Kidney glomerular epithelial cell (primary cell): Measurements from ENCODE around the gene PAMR1.
"Not testable (repeated sequence)": the region's sequence is repeated elsewhere in the genome, so short reads cannot be mapped to it uniquely, and the experiment has no call there.

Source experiments
- DNase-seq: peaks from one replicate; lab custom pipeline; 2025; lab: John Stamatoyannopoulos, UW

The PAMR1 gene

DNA sequence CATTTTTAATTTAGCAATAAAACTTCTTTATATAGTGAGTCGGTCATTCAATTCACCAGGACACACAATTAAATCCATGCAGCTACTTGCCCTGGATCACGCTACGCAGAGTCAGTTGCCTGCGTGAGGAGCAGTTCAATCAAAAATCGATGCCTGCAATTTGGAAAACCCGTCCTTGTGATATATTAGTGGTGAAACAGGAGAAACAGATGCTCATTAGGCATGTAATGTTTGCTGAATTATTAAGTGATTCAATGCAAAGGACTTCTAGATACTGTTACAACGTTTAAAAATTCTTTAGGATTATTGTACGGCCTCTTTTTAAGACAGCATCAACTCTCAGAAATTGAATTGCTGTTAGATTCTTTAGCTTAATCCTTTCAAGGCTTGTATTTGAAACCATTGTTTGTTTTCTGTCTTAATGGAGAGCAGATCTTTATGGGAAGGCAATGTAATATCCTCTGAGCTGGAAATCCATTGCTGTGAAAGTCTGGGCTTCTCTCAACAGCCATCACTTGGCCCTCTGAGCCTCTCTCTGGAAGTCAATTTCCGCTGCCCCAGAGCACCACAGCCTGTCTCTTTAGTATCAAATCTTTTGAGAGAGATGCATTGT is 20.1 kb upstream of the PAMR1 start:
- DNase-seq: no peak

DNA sequence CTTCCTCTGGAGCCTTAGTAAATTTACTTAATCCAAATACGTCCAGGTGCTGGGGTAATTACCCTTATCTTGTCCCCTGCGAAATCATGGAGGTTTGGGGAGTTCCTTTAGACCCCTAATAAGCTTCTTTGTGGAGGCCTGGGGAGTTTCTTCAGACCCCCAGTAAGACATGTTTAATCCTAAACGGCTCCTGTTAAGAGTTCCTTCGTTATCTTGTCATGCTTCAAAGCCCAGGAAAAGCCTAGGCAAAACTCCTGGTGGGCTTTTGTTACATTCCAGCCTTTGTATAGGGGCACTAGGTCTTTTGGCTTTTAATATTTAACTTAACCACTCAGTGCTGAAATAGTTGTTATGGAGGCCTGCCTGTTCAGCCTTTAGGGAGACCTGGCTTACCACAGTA is 18.1 kb upstream of the PAMR1 start:
- DNase-seq: no peak

DNA sequence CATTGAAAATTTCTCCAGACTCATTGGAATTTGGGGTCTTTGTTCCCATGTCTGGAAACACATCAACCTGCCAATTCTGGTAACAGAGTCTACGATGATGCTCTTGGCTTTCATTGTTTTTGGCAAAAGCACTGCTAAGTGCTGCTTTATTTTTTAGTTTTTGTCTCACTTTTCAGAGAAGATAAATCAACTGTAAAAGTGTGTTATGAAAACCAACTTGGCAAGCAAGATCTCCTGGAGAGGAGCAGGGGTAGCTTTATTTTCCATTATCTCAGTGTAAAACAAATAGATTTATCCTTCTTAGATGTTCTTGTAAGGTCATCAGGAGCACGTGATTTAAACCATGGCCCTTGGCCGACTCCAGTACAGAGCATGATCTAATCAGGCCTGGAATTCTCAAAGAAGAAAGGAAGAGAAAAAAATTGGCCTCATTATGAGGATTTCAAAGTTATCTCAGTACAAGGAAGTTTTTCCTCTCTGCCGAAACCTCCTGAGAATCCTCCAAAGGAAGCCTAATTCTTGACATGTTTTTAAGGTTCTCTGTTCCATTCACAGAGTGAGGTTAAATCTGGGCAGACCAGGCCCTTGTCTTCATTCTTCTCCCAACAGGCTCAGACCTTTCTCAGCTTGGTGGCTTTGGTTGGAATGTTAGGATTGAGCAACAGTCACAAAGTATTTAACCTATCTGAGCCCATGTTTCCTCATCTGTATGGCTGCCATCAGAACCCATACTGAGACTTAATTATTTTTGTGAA is 16.4 kb upstream of the PAMR1 start:
- DNase-seq: no peak

DNA sequence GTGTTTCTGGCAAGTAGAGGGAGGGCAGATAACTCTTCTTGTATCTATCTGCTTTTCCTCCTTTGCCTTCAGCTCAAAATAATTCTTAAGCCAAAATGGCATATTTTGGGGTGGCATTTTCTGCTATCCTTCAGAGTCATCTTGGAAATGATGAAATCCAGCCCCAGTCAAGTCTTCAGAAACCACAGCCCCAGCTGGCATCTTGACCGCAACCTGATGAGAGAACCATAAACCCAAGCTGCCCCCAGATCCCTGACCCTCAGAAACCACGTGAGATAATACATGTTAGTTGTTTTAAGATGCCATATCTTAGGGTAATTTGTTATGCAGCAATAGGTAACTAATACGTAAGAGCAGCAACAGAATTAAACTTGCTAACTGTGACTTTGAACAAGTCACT is 15.1 kb upstream of the PAMR1 start:
- no peak for DNase-seq

DNA sequence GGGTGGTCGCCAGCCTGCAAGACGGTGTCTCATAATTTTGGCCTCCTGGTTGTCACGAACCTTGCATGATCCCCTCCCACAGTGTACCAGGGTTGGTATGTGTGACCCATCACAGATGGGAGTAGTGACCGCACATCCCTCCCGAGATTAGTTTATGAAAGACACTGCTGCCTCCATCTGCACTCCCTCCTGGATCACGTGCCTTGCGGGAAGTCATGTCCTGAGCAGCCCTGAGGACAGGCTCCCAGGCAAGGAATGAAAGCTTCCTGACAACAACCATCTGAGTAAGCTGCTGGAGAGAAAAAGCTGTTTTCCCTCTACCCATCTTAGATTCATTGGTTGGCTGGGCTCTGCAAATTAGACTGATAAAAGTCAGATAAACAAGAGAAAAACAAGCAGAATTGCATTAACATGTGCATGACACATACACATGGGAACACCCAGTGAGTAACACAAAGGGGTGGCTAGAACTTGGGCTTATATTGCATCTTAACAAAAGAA is 14.4 kb upstream of the PAMR1 start:
- DNase-seq: no peak

DNA sequence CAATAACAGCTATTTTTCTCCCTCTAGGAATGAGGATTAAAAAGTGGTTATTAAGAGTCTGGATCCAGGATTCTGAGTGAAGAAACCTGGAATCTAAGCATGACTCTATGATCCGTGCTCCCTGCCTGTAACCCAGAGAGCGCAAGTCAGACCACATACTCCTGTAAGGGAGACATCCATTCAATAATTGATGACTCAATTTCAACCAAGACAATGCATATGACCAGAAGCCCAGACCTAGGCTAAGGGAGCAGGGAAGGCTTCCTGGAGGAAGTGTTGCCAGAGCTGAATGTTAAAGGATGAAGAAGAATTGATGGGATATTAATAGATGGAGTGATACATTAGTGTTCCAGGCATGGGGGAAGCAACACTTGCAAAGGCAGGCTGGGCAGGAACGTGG is 13.8 kb upstream of the PAMR1 start:
- DNase-seq: no peak

DNA sequence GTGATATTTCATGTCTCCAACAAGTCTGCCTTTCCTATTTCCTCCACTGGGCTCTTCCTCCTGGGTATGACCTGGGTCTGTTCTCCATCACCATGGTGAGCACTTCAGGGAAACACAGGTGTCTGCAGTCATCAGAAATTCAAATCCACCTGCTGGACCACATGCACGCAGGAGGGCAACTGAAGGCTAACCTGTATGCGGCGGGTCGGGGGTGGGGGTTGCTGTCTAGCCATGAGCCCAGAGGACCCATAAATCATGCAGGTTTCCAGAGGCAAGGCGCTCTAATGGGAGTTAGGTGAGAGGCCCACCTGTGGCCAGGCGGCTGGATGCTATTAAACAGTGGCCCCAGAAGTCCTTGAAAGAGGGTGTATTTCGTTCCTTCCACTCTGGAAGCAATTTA is 11.1 kb upstream of the PAMR1 start:
- no peak for DNase-seq

DNA sequence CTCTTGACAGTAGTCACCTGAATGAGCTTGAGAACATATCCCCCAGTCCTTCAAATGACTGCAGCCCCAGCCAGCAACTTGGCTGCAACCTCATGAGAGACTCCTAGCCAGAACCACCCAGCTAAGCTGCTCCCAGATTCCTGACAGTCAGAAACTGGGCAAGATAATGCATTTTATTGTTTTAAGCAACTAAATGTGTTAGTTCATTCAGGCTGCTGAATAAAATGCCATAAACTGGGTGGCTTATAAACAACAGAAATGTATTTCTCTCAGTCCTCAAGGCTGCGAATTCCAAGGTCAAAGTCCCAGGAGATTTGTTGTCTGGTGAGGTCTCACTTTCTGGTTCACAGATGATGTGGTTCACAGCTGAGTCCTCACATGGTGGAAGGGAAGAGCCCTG is 5.8 kb upstream of the PAMR1 start:
- no peak for DNase-seq

DNA sequence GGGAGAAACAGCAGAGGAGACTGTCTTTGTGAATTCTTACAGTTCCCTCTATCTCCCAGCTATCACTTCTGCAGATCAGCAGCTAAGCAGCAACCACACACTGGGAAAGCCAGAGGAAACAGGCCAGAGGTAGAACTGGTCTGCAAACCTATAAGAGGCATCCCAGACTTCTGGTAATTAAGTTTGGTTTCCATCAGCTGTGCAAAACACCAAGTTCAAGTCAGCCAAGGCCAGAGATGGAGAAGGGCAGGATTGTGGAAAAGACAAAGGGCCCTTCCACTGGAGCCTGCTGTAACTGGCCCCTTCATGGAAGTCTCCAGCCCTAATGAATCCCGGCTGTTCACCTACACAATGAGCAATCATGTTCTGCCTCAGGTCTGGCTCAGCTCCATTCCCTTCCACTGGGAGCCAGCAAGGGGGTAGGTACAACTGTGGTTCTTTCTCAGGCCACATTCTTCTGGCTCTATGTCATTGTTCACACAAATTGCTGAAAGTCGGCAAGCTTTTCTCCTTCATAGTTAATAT is 4.6 kb upstream of the PAMR1 start:
- DNase-seq: peak; percentile 73

DNA sequence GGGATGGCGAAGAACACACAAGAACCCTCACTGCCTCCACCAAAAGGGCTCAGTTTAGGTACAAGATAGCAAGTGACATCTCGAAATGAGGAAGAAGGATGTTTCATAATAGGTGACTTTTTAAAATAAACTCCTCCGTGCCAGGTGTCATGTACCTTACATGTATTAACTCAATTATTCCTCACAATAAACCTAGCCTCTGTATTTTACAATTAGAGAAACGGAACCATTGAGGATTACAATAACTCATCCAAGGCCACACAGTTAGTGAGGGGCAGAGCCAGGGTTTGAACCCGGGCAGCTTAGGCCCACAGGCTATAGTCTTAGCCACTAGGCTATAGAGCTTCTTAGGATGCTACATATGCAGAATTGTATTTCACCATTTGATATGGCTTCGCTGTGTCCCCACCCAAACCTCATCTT is 965 bp upstream of the PAMR1 start:
- DNase-seq: no peak

DNA sequence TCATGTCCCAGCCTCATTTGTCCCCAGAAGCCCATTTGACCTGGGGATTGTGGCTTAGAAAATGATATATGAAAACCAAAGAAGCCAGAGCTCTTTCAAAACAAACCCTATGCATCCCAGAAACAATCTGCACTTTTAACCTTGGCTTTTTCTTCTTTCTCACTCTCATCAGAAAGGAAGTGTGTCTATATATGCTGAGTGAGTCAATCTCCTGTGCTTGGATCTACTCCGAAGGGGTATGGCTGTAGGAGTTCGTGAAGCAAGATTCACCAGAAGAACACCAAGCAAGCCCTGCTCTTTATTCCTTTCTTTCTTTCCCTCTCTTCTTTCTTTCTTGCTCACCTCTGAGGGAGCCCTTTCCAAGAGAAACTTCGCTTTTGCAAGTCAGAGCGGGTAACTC is 636 bp downstream of the PAMR1 start:
- no peak for DNase-seq

DNA sequence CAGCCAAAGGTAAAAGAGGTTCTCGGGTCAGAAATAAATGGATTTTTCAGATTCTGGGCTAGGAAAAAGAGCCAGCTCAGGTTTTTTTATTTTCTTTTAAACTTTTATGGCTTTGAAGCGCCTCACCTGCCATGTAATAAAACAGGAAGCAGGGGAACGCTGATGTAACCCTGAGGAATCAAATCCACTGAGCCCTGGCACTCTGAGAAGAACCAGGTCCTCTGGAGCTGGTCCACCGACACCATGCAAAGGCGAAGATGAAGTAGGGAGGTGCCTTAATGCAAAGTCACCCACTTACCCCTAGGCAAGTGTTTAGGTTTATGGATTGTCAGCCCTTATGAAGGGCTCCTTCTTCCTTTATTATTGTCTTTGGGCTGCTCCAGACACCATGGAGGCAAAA is 1.6 kb downstream of the PAMR1 start:
- DNase-seq: no peak

DNA sequence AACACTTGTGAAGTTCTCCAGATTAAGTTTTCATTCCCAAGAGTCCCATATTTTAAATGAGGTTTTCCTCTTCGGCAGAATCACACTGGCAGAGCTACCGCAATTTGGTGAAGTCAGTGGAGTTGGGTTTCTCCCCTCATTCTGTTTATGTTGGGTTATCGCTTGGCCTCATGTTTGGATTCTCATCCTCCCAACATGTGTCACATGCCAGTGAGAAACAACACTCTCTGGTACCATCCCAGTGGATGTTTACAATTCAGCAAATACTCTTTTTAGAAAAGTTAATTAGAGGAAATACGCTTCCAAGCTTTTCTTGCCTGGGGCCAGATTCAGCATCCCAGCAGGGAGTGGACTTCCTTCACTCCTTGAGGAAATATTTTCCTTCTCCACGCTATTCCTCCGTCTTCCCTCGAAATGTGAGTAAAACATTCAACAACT is 2.1 kb downstream of the PAMR1 start:
- DNase-seq: no peak

DNA sequence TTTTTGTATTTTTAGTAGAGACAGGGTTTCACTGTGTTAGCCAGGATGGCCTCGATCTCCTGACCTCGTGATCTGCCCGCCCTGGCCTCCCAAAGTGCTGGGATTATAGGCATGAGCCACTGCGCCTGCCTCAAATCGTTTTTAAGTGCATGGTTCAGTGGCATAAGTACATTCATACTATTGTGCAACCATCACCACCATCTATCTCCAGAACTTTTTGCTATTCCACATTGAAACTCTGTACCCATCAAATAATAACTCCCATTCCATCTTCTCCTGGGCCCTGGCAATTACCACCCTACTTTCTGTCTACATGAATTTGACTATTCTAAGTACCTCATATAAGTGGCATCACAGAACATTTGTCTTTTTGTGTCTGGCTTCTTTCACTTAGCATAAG is 3.3 kb downstream of the PAMR1 start:
- DNase-seq: not testable (repeated sequence)

DNA sequence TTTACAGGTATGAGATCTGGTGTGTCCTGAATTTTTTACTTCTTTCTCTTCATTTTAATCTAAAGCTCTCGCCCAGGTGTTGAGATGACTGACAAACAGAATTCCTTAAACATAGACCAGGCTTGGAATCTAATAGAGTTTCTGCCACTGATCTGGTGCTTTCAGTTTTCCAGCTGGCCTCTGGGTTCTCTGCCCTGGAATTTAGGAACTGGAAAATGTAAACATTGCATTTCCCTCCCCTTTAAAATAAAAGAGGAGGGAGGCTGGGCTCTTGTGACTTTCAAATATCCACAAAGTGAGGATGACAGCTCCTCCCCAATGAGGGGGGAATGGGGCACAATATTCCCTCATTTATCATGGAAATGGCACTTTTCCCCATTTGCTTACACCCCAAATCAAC is 5.0 kb downstream of the PAMR1 start:
- no peak for DNase-seq

DNA sequence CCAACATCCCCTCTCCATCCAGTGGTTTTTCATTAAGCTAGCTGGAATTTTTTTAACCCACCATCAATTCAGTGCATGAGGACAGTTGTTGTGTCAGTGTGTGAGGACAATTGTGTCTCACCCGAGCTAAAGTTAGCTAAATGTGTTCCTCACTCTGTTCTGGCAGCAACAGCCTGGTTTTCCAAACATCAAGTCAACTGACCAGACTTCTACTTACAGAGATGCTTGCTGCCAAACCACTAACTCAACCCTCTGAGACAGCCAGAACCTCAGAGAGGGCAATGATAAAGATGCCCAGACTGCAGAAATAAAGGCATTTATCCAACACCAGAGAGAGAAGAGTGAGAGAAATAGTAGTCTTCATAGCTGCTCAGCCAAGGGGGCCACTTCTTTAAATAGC is 6.7 kb downstream of the PAMR1 start:
- no peak for DNase-seq

DNA sequence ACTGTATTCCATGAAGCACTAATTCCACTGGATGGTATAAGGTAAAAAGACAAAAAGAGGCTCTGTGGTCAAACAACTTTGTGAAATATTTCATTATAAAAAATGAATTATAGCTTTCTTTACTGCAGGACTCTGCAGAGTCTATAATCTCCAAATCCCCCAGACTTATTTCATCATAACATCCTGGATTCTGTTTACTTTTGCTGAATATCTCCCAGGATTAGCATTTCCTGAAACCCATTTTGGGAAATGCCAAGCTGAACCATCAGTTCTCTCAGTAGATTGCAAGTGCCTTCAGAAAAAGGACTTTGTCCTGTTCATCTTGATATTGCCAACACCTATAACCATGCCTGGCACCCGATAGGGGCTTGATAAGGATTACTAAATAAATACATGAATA is 7.9 kb downstream of the PAMR1 start:
- no peak for DNase-seq

DNA sequence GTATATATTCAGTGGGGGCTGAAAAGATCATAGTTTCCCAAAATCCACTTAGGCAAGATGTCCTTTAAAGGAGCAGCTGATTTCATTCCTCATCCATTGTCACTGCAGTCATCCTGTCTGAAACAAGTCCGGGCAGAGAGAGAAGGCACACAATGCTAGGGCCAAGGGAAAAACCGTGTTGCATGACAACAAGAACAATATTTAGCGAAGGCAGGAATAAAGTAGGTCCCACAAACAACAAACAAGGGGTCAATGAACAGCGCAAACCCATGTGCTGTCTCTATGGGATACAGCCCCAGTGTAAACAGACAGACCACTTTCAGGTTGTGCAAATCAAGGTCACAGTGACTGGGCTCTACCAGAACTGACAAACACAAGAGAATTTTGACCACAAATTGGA is 9.0 kb downstream of the PAMR1 start:
- DNase-seq: no peak

DNA sequence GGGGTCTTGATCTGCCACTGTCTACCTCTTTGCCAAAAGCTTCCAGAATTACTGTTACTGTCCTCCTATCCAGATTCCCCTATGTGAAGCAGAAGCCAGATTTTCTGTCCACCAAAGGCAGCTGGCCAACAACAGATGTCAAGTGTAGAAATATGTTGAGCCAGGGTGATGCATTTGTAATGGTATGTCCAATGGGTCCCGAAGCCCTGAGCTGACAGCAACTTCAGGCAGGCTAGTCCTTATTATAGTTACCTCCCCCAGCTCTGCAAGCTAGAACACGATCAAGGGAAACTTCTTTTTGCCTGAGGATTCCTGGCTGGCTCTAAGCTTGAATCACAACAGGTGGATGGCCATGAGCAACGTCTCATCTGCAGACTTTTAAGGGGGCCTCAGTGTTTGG is 10.2 kb downstream of the PAMR1 start:
- DNase-seq: no peak

DNA sequence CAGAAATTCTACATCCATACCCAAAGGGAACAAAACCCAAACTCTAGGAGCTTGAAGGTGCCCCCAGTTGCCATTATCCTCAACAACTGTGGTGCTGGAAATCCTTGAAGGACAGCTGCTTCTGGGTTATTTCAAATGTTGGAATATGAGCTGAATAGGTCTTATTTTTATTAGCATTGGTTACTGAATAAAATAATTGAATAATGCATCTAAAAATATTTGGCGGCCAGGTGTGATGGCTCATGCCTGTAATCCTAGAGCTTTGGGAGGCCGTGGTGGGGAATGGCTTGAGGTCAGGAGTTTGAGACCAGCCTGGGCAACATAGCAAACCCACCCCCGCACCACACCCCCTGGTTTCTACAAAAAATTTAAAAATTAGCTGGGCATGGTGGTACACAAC is 10.9 kb downstream of the PAMR1 start:
- DNase-seq: no peak

DNA sequence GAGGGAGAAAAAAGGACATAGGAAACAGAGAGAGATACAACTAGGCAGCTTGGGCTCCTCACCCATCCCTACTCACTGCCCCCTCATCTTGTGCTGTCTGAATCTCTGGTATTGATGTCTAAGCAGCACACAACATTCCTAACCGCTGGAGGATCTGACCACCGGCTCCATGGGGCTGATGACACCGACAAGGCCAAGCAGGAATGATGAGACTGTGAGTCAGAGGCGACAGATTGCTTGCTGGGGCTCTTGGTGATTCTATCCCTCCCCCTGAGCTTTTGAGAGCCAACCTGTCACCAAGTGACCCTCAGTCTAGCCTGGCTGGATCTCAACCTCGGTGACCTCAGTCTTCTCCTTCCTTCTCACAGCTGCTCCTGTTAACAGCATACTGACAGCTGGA is 13.8 kb downstream of the PAMR1 start:
- peak; percentile 58 for DNase-seq

DNA sequence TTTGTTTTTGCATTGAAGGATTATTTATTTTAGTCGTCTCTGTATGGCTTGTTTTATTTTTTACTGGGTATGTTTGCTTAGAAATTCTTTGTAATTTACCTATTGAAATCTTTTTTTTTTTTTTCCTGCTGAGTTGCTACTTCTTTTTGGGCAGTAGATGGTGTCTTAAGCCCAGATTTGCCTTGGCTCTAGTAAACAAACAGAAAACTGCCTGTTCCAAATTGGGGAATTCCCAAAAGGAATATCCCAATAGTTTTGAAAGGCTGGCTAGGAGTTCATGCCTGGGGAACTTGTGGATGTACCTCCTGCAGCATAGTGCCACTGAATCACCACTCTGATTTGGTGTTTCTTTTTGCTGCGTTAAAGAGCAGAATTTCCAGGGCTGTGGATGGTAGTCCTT is 17.7 kb downstream of the PAMR1 start:
- DNase-seq: no peak

DNA sequence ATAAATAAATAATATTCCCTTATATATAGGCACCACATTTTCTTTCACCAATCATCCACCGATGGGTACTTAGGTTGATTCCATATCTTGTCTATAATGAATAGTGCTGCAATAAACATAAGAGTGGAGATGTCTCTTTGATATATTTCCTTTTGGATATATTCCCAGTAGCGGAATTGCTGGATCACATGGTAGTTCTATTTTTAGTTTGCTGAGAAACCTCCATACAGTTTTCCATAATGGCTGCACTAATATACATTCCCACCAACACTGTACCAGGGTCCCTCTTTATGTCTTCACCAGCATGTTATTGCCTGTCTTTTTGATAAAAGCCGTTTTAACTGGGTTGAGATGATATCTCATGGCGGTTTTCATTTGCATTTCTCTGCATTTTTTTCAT is 23.6 kb downstream of the PAMR1 start:
- no peak for DNase-seq

DNA sequence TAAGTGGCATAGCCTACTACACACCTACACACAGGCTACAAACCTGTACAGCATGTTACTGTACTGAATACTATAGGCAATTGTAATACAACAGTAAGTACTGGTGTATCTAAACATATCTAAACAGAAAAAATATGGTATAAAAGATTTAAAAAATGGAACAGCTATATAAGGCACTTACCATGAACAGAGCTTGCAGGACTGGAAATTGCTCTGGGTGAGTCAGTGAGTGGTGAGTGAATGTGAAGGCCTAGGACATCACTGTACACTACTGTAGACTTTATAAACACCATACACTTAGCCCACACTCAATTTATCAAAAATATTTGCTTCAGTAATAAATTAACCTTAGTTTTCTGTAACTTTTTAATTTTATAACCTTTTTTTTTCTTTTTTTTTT is 24.7 kb downstream of the PAMR1 start:
- DNase-seq: no peak
